ENCODE results near the gene SH3BP1. TPM values are rescaled to one million over a fixed set of nuclear protein-coding genes. Genes with fewer than 3 reads are reported as not detected.
A peak's percentile ranks its signal among the peaks of the same experiment; 100 is the strongest.

Gene SH3BP1
- total and polyA plus RNA-seq, 2 of the 13 experiments (the other 11 are each of a cell fraction or from before 2014, with no cell fraction given), result 8.4 to 18.5 TPM

- TF ChIP-seq, protein P1, sequence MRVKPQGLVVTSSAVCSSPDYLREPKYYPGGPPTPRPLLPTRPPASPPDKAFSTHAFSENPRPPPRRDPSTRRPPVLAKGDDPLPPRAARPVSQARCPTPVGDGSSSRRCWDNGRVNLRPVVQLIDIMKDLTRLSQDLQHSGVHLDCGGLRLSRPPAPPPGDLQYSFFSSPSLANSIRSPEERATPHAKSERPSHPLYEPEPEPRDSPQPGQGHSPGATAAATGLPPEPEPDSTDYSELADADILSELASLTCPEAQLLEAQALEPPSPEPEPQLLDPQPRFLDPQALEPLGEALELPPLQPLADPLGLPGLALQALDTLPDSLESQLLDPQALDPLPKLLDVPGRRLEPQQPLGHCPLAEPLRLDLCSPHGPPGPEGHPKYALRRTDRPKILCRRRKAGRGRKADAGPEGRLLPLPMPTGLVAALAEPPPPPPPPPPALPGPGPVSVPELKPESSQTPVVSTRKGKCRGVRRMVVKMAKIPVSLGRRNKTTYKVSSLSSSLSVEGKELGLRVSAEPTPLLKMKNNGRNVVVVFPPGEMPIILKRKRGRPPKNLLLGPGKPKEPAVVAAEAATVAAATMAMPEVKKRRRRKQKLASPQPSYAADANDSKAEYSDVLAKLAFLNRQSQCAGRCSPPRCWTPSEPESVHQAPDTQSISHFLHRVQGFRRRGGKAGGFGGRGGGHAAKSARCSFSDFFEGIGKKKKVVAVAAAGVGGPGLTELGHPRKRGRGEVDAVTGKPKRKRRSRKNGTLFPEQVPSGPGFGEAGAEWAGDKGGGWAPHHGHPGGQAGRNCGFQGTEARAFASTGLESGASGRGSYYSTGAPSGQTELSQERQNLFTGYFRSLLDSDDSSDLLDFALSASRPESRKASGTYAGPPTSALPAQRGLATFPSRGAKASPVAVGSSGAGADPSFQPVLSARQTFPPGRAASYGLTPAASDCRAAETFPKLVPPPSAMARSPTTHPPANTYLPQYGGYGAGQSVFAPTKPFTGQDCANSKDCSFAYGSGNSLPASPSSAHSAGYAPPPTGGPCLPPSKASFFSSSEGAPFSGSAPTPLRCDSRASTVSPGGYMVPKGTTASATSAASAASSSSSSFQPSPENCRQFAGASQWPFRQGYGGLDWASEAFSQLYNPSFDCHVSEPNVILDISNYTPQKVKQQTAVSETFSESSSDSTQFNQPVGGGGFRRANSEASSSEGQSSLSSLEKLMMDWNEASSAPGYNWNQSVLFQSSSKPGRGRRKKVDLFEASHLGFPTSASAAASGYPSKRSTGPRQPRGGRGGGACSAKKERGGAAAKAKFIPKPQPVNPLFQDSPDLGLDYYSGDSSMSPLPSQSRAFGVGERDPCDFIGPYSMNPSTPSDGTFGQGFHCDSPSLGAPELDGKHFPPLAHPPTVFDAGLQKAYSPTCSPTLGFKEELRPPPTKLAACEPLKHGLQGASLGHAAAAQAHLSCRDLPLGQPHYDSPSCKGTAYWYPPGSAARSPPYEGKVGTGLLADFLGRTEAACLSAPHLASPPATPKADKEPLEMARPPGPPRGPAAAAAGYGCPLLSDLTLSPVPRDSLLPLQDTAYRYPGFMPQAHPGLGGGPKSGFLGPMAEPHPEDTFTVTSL (CRISPR knock-in tag; IDR thresholded peaks at IDR 0.05; ENCODE audit: borderline replicate concordance), result peak; percentile 21; the same call in 1 of the 2 replicates
- TF ChIP-seq ZNF30 (CRISPR knock-in tag; IDR thresholded peaks at IDR 0.05) (no peak), HNF4G (IDR thresholded peaks at IDR 0.05; ENCODE audit: borderline replicate concordance, low read depth, low read length) (no peak), HNF4G (CRISPR knock-in tag; IDR thresholded peaks at IDR 0.05; ENCODE audit: borderline replicate concordance, low read depth) (0 out of 2 replicates have a peak, but pooled peaks have one; percentile 2), ZBTB7A (CRISPR knock-in tag; IDR thresholded peaks at IDR 0.05) (peak; percentile 40; the same call in 1 of the 2 replicates), ZNF33B (CRISPR knock-in tag; IDR thresholded peaks at IDR 0.05) (0 out of 2 replicates have a peak, but pooled peaks have one; percentile 27), ZNF574 (CRISPR knock-in tag; IDR thresholded peaks at IDR 0.05) (peak; percentile 79), ZBTB42 (CRISPR knock-in tag; IDR thresholded peaks at IDR 0.05) (0 out of 2 replicates have a peak, but pooled peaks have one; percentile 0), ZNF431 (CRISPR knock-in tag; IDR thresholded peaks at IDR 0.05; ENCODE audit: borderline replicate concordance, low read depth) (0 out of 2 replicates have a peak, but pooled peaks have one; percentile 42), ZNF318 (CRISPR knock-in tag; IDR thresholded peaks at IDR 0.05) (peak; percentile 38; the same call in 1 of the 2 replicates)
These were observed 30.0 kb upstream of the SH3BP1 start (continued) for GRCh38 chr22:37609240-37610152.

All from HepG2 (cell line).